HepG2 (cell line): ENCODE data around the gene GSG1. TPM values are rescaled to one million over a fixed set of nuclear protein-coding genes. Genes with fewer than 3 reads are reported as not detected.

ENCODE experiments used
- SETDB1 ChIP-seq: sonication (generic); formaldehyde crosslinking; IDR thresholded peaks from 2 replicates; pipeline ENCODE4 v1.5.1; 2020; ENCODE audit warnings: missing genetic modification reagents, mild to moderate bottlenecking, borderline replicate concordance
- YEATS2 ChIP-seq: sonication (generic); formaldehyde crosslinking; IDR thresholded peaks from 2 replicates; pipeline ENCODE4 v1.4.0; 2020; ENCODE audit warnings: missing genetic modification reagents, borderline replicate concordance
- ZBED4 ChIP-seq: sonication (generic); formaldehyde crosslinking; IDR thresholded peaks from 2 replicates; pipeline ENCODE4 v1.4.0; 2020; ENCODE audit warnings: missing genetic modification reagents, borderline replicate concordance
- ZNF232 ChIP-seq: sonication (generic); formaldehyde crosslinking; IDR thresholded peaks from 2 replicates; pipeline ENCODE4 v1.4.0; 2020; ENCODE audit warnings: missing genetic modification reagents, borderline replicate concordance
- ZSCAN9 ChIP-seq: IDR thresholded peaks from 2 replicates; pipeline ENCODE4 v1.6.1; 2016; ENCODE audit warnings: borderline replicate concordance
- polyA plus RNA-seq, 8 experiments: library from polyadenylated mRNA; depleted of rRNA in 3 of 8; stranded (reverse) in 7 of 8; unstranded in 1 of 8; fragments of >200 nt; fragmentation: Illumina TruSeq in 4 of 8; extraction: Trizol in 4 of 8; gene quantifications; 2 replicates each; pipeline versions ENCODE4 v1.2.1 to v1.2.3, GENCODE V29; 2011 to 2016; ENCODE audit warnings: low read depth in 4 of 8, missing spikeins in 1 of 8, mixed read lengths in 1 of 8; ENCODE audit not compliant: insufficient read depth in 1 of 8
- total RNA-seq, 5 experiments: library from RNA; depleted of rRNA; stranded (reverse); fragments of >200 nt; fragmentation: Illumina TruSeq; extraction: Trizol; gene quantifications; 2 replicates each; pipeline ENCODE4 v1.2.3, GENCODE V29; 2016; ENCODE audit warnings: low read depth in 1 of 5
- TF ChIP-seq, protein P1 (sequence below), 2 experiments: fragments of 450-650 bp in 1 of 2; sonication (generic) in 1 of 2; formaldehyde crosslinking in 1 of 2; IDR thresholded peaks; 2 replicates each; pipeline versions ENCODE4 v1.6.1 to v1.8.0; 2016 to 2022; ENCODE audit warnings: antibody characterized with exemption in 1 of 2, mild to moderate bottlenecking in 1 of 2, missing genetic modification reagents in 1 of 2
- TF ChIP-seq, protein P2 (sequence below): IDR thresholded peaks from 2 replicates; pipeline ENCODE4 v1.6.1; 2016; ENCODE audit warnings: low read depth, control low read depth

The GSG1 gene
- total and polyA plus RNA-seq, 2 of the 13 experiments (the other 11 are each of a cell fraction or from before 2014, with no cell fraction given) = not detected

DNA sequence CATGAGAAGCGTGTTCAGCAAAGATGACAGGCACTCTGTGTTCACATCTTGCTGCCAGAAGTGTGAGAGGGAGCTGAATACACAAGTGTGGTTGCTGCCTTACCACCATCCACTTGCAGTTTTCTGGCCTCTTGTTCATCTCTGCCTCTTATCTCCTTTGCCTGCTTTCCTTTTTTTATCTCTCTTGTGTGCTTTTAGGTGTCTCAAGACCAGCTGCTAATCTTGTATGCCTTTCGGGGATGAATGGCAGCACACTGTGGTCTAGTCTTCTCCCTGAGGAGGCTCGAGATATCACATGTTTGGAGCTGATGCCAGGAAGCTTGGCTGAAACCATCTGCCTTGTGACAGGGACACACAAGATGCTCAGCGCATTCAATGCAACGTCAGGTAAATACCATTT is 42.1 kb downstream of the GSG1 start (continued):
- TF ChIP-seq, protein P1, sequence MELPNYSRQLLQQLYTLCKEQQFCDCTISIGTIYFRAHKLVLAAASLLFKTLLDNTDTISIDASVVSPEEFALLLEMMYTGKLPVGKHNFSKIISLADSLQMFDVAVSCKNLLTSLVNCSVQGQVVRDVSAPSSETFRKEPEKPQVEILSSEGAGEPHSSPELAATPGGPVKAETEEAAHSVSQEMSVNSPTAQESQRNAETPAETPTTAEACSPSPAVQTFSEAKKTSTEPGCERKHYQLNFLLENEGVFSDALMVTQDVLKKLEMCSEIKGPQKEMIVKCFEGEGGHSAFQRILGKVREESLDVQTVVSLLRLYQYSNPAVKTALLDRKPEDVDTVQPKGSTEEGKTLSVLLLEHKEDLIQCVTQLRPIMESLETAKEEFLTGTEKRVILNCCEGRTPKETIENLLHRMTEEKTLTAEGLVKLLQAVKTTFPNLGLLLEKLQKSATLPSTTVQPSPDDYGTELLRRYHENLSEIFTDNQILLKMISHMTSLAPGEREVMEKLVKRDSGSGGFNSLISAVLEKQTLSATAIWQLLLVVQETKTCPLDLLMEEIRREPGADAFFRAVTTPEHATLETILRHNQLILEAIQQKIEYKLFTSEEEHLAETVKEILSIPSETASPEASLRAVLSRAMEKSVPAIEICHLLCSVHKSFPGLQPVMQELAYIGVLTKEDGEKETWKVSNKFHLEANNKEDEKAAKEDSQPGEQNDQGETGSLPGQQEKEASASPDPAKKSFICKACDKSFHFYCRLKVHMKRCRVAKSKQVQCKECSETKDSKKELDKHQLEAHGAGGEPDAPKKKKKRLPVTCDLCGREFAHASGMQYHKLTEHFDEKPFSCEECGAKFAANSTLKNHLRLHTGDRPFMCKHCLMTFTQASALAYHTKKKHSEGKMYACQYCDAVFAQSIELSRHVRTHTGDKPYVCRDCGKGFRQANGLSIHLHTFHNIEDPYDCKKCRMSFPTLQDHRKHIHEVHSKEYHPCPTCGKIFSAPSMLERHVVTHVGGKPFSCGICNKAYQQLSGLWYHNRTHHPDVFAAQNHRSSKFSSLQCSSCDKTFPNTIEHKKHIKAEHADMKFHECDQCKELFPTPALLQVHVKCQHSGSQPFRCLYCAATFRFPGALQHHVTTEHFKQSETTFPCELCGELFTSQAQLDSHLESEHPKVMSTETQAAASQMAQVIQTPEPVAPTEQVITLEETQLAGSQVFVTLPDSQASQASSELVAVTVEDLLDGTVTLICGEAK (IDR thresholded peaks at IDR 0.05) = no peak
- TF ChIP-seq, protein P1 (CRISPR knock-in tag; IDR thresholded peaks at IDR 0.05) = no peak
- TF ChIP-seq ZSCAN9 (no peak), SETDB1 (CRISPR knock-in tag) (no peak), ZNF232 (CRISPR knock-in tag) (no peak), ZBED4 (CRISPR knock-in tag) (no peak), YEATS2 (no peak)
- TF ChIP-seq, protein P2, sequence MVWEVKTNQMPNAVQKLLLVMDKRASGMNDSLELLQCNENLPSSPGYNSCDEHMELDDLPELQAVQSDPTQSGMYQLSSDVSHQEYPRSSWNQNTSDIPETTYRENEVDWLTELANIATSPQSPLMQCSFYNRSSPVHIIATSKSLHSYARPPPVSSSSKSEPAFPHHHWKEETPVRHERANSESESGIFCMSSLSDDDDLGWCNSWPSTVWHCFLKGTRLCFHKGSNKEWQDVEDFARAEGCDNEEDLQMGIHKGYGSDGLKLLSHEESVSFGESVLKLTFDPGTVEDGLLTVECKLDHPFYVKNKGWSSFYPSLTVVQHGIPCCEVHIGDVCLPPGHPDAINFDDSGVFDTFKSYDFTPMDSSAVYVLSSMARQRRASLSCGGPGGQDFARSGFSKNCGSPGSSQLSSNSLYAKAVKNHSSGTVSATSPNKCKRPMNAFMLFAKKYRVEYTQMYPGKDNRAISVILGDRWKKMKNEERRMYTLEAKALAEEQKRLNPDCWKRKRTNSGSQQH = no peak
